HepG2 (cell line): ENCODE data around the gene ENTPD6. TPM values are rescaled to one million over a fixed set of nuclear protein-coding genes. Genes with fewer than 3 reads are reported as not detected.

Experiments
- ATAC-seq: fragments of 200-7000 bp; cut with Tn5 transposase; 3 replicates; pipeline ENCODE4 v1.9.1; 2020; ENCODE audit warnings: mild to moderate bottlenecking, moderate library complexity
- BruUV-seq: library from RNA; stranded (reverse); fragments of 400-500 nt; replicated peaks from 2 replicates; lab custom pipeline; 2021; lab: Mats Ljungman, UMichigan
- CTCF ChIA-PET: fragments of 300-600 bp; formaldehyde crosslinking; extraction: SDS; loops from one replicate; lab custom pipeline; 2021; ENCODE audit warnings: low total read pairs, inconsistent platforms, low intra/inter-chr PET ratio; lab: Yijun Ruan, JAX
- POLR2A ChIA-PET: fragments of 350-600 bp; sonication (Branson Sonifier 250); formaldehyde crosslinking; loops from one replicate; lab custom pipeline; 2020; ENCODE audit warnings: antibody characterized with exemption, inconsistent platforms; lab: Yijun Ruan, JAX
- DNase-seq: peaks from one replicate; pipeline ENCODE4 v3.0.0-alpha.2; 2015; ENCODE audit warnings: low spot score
- FAIRE-seq: peaks from 3 replicates; lab custom pipeline; 2011; peaks lifted over from hg19 to GRCh38; lab: Jason Lieb, UNC
- H2AFZ ChIP-seq: one replicate; pipeline ENCODE4 v1.6.1; 2011; ENCODE audit warnings: low read length, inconsistent platforms
- H3K27ac ChIP-seq: fragments of 300-600 bp; 3 replicates; pipeline ENCODE4 v1.8.0; 2011; ENCODE audit warnings: mixed run types, mild to moderate bottlenecking, mixed read lengths, low read length, inconsistent platforms; ENCODE audit not compliant: insufficient read depth; ENCODE audit errors: extremely low read length
- H3K27me3 ChIP-seq, 2 experiments: fragments of 200-600 bp in 1 of 2; 2 replicates in 1 of 2; 3 replicates in 1 of 2; pipeline versions ENCODE4 v1.6.0 to v1.8.0; 2011; ENCODE audit warnings: low read length in 2 of 2, mild to moderate bottlenecking in 2 of 2, moderate library complexity in 2 of 2, inconsistent platforms in 1 of 2; ENCODE audit not compliant: insufficient read depth in 2 of 2, control insufficient read depth in 1 of 2
- H3K36me3 ChIP-seq, 2 experiments: fragments of 200-600 bp in 1 of 2; replicated peaks in 1 of 2; 2 replicates in 1 of 2; 3 replicates in 1 of 2; pipeline versions ENCODE4 v1.5.1 to v1.8.0; 2011; ENCODE audit warnings: low read length in 2 of 2, inconsistent platforms in 1 of 2; ENCODE audit not compliant: insufficient read depth in 2 of 2, control insufficient read depth in 1 of 2
- H3K4me1 ChIP-seq: 2 replicates; pipeline ENCODE4 v1.5.1; 2012; ENCODE audit warnings: low read length, inconsistent platforms; ENCODE audit not compliant: insufficient read depth
- H3K4me2 ChIP-seq: 2 replicates; pipeline ENCODE4 v1.6.0; 2011; ENCODE audit warnings: low read depth, low read length, inconsistent platforms
- H3K4me3 ChIP-seq, 3 experiments: fragments of 200-600 bp in 1 of 3; sonication (generic), shearing (Covaris generic) in 1 of 3; replicated peaks in 1 of 3; 2 replicates each; pipeline ENCODE4 v1.5.1; 2011 to 2016; ENCODE audit warnings: low read length in 3 of 3, inconsistent platforms in 2 of 3, low read depth in 2 of 3, mild to moderate bottlenecking in 2 of 3, control low read depth in 1 of 3, mixed read lengths in 1 of 3; ENCODE audit not compliant: insufficient read depth in 1 of 3
- H3K79me2 ChIP-seq: one replicate; pipeline ENCODE4 v1.6.1; 2011; ENCODE audit warnings: low read length, inconsistent platforms; ENCODE audit not compliant: insufficient read depth
- H3K9ac ChIP-seq: 2 replicates; pipeline ENCODE4 v1.6.0; 2011; ENCODE audit warnings: mild to moderate bottlenecking, low read depth, low read length, inconsistent platforms; ENCODE audit not compliant: insufficient read depth
- H3K9me3 ChIP-seq: 2 replicates; pipeline ENCODE4 v1.5.1; 2012; ENCODE audit warnings: mild to moderate bottlenecking, low read length
- H4K20me1 ChIP-seq: 2 replicates; pipeline ENCODE4 v1.6.0; 2011; ENCODE audit warnings: inconsistent platforms, mild to moderate bottlenecking, low read length, moderate library complexity; ENCODE audit not compliant: insufficient read depth
- ASH2L ChIP-seq: fragments of 300-600, 200-600 bp; sonication (generic); IDR thresholded peaks from 2 replicates; pipeline ENCODE4 v1.7.0; 2017; ENCODE audit warnings: low read depth, mild to moderate bottlenecking, moderate library complexity, mixed read lengths, low read length; ENCODE audit not compliant: insufficient read length
- ATF2 ChIP-seq: sonication (generic); formaldehyde crosslinking; IDR thresholded peaks from 2 replicates; pipeline ENCODE4 v1.4.0; 2020; ENCODE audit warnings: missing genetic modification reagents
- DRAP1 ChIP-seq: IDR thresholded peaks from 2 replicates; pipeline ENCODE4 v1.6.1; 2016; ENCODE audit warnings: missing genetic modification reagents, missing compliant biosample characterization
- EHMT2 ChIP-seq: fragments of 200-600 bp; sonication (generic); IDR thresholded peaks from 2 replicates; pipeline ENCODE4 v1.7.0; 2017; ENCODE audit warnings: antibody characterized with exemption, low read depth, low read length, borderline replicate concordance
- ETV6 ChIP-seq: sonication (generic); formaldehyde crosslinking; conservative IDR thresholded peaks from 2 replicates; pipeline ENCODE4 v1.4.0; 2020; ENCODE audit warnings: missing genetic modification reagents
- GATAD1 ChIP-seq: IDR thresholded peaks from 2 replicates; pipeline ENCODE4 v1.6.1; 2016; ENCODE audit warnings: missing genetic modification reagents, missing compliant biosample characterization
- HOXA7 ChIP-seq: sonication (generic); formaldehyde crosslinking; IDR thresholded peaks from 2 replicates; pipeline ENCODE4 v1.8.1; 2022; ENCODE audit warnings: mild to moderate bottlenecking, missing genetic modification reagents, moderate library complexity
- MBD4 ChIP-seq: IDR thresholded peaks from 2 replicates; pipeline ENCODE4 v1.6.1; 2012; ENCODE audit warnings: low read length, inconsistent platforms, borderline replicate concordance
- NONO ChIP-seq, 2 experiments: fragments of 450-650 bp in 1 of 2; sonication (generic) in 1 of 2; formaldehyde crosslinking in 1 of 2; IDR thresholded peaks in 1 of 2; conservative IDR thresholded peaks in 1 of 2; 2 replicates each; pipeline versions ENCODE4 v1.6.1 to v1.8.0; 2017 to 2022; ENCODE audit warnings: mild to moderate bottlenecking in 1 of 2, missing genetic modification reagents in 1 of 2, moderate library complexity in 1 of 2
- PCBP1 ChIP-seq: fragments of 200-400 bp; formaldehyde crosslinking; IDR thresholded peaks from 2 replicates; pipeline ENCODE4 v1.6.1; 2017; ENCODE audit warnings: mild to moderate bottlenecking, low read depth, low read length, borderline replicate concordance
- RXRB ChIP-seq: IDR thresholded peaks from 2 replicates; pipeline ENCODE4 v1.6.1; 2016; ENCODE audit warnings: borderline replicate concordance, missing genetic modification reagents, missing compliant biosample characterization
- SMAD9 ChIP-seq: sonication (generic); formaldehyde crosslinking; IDR thresholded peaks from 2 replicates; pipeline ENCODE4 v1.5.1; 2020; ENCODE audit warnings: mild to moderate bottlenecking, missing genetic modification reagents
- ZFP36 ChIP-seq: fragments of 150-350 bp; IDR thresholded peaks from 2 replicates; pipeline ENCODE4 v1.6.1; 2018; ENCODE audit warnings: borderline replicate concordance, low read length, low read depth; ENCODE audit not compliant: partially characterized antibody
- ZNF121 ChIP-seq: sonication (generic); formaldehyde crosslinking; IDR thresholded peaks from 2 replicates; pipeline ENCODE4 v1.5.0; 2020; ENCODE audit warnings: mild to moderate bottlenecking, missing genetic modification reagents
- ZNF33A ChIP-seq: sonication (generic); formaldehyde crosslinking; IDR thresholded peaks from 2 replicates; pipeline ENCODE4 v1.5.1; 2020; ENCODE audit warnings: missing genetic modification reagents, mild to moderate bottlenecking, moderate library complexity, borderline replicate concordance
- ZNF547 ChIP-seq: sonication (generic); formaldehyde crosslinking; IDR thresholded peaks from 2 replicates; pipeline ENCODE4 v1.5.1; 2020; ENCODE audit warnings: mild to moderate bottlenecking, missing genetic modification reagents
- ZNF605 ChIP-seq: sonication (generic); formaldehyde crosslinking; IDR thresholded peaks from 2 replicates; pipeline ENCODE4 v1.8.0; 2022; ENCODE audit warnings: mild to moderate bottlenecking, missing genetic modification reagents
- WGBS: methylation state at CpG from one replicate; pipeline ENCODE4 v1.1.6; 2017; ENCODE audit warnings: low lambda C conversion rate; 5-methylcytosine and 5-hydroxymethylcytosine counted together
- in situ Hi-C: cut with HindIII; loops from 2 replicates; pipeline ENCODE4 v1.10.0; 2017; ENCODE audit warnings: low pct_unique_long_range_greater_than_20kb; ENCODE audit not compliant: extremely low pct_ligation_motif_present
- intact Hi-C: fragments of 100-400 bp; cut with micrococcal nuclease; formaldehyde crosslinking; loops from one replicate; pipeline ENCODE4 v1.10.0; 2022; ENCODE audit not compliant: unreplicated experiment
- polyA plus RNA-seq, 8 experiments: library from polyadenylated mRNA; depleted of rRNA in 3 of 8; stranded (reverse) in 7 of 8; unstranded in 1 of 8; fragments of >200 nt; fragmentation: Illumina TruSeq in 4 of 8; extraction: Trizol in 4 of 8; gene quantifications; 2 replicates each; pipeline versions ENCODE4 v1.2.1 to v1.2.3, GENCODE V29; 2011 to 2016; ENCODE audit warnings: low read depth in 4 of 8, missing spikeins in 1 of 8, mixed read lengths in 1 of 8; ENCODE audit not compliant: insufficient read depth in 1 of 8
- total RNA-seq, 5 experiments: library from RNA; depleted of rRNA; stranded (reverse); fragments of >200 nt; fragmentation: Illumina TruSeq; extraction: Trizol; gene quantifications; 2 replicates each; pipeline ENCODE4 v1.2.3, GENCODE V29; 2016; ENCODE audit warnings: low read depth in 1 of 5

ENTPD6 gene
- total and polyA plus RNA-seq, 2 of the 13 experiments (the other 11 are each of a cell fraction or from before 2014, with no cell fraction given) = 164 to 172 TPM

- TF ChIP-seq RXRB (CRISPR knock-in tag) (no peak), PCBP1 (no peak), ZFP36 (no peak), NONO (IDR thresholded peaks at IDR 0.05) (no peak), NONO (CRISPR knock-in tag; conservative IDR thresholded peaks at IDR 0.05) (no peak), ZNF33A (CRISPR knock-in tag) (no peak), ASH2L (no peak)
Observed at GRCh38 chr20:25212242-25212641, 16.7 kb downstream of the ENTPD6 start (continued).

GRCh38 chr20:25213566-25214425 lies 18.3 kb downstream of the ENTPD6 start:
- Histone ChIP-seq H4K20me1 (no peaks in the 10 kb centered on the region), H3K9ac (no peak overlapping the region), H3K4me3 (no peak overlapping the region), H3K27me3 (no peaks in the 10 kb centered on the region), H3K4me2 (no peak overlapping the region), H3K9me3 (no peaks in the 10 kb centered on the region), H3K79me2 (no peaks in the 10 kb centered on the region), H3K36me3 (peaks cover 60 to 87% of the 10 kb centered on the region in 2 experiments), H3K27ac (no peak overlapping the region), H2AFZ (no peak overlapping the region), H3K4me1 (no peaks in the 10 kb centered on the region)
- in situ Hi-C loops (no loop called here), intact Hi-C loops (no loop called here)
- 96% methylated on average over 19 of the region's 21 CpGs for WGBS
- BruUV-seq = no TSS peak
- CTCF ChIA-PET = no interaction called here
- FAIRE-seq (no peak), DNase-seq (no peak), ATAC-seq (no peak)
- POLR2A ChIA-PET = interaction anchor here (0.9 kb wide), 1 partner anchor 13 kb away, joined by 3 read pairs; no protein-coding TSS in a partner anchor
- no peak for TF ChIP-seq GATAD1
- no peak for TF ChIP-seq ETV6 (CRISPR knock-in tag)
- no peak for TF ChIP-seq EHMT2
- no peak for TF ChIP-seq HOXA7 (CRISPR knock-in tag)
- TF ChIP-seq ZNF605 (CRISPR knock-in tag) = no peak
- peak; percentile 89 for TF ChIP-seq ZNF121 (CRISPR knock-in tag)
- no peak for TF ChIP-seq SMAD9 (CRISPR knock-in tag)
- no peak for TF ChIP-seq ATF2 (CRISPR knock-in tag)
- TF ChIP-seq MBD4 = no peak
- TF ChIP-seq ZNF547 (CRISPR knock-in tag) = no peak
- no peak for TF ChIP-seq DRAP1
